NCI-H1417 (cell line): ENCODE results near the gene KCNN3.

Source experiments
- DNase-seq, 3 experiments: peaks; one replicate each; lab custom pipeline; 2025; lab: John Stamatoyannopoulos, UW

KCNN3 gene

GRCh38 chr1:154879038-154879421 is 8.9 kb upstream of the KCNN3 start:
- DNase-seq, result peak in 2 of 3 experiments; percentile 87 to 96

- DNase-seq, result peak; percentile 81 to 91 (median 88)
Measured at GRCh38 chr1:154878371-154879037, 8.4 kb upstream of the KCNN3 start.

GRCh38 chr1:154877370-154877974 is 7.4 kb upstream of the KCNN3 start:
- DNase-seq, result no peak

- DNase-seq, result no peak
Measured at GRCh38 chr1:154876842-154877369, 6.8 kb upstream of the KCNN3 start.

GRCh38 chr1:154874465-154874864 is 4.4 kb upstream of the KCNN3 start:
- no peak for DNase-seq

- no peak for DNase-seq
Measured at GRCh38 chr1:154873321-154873950, 3.4 kb upstream of the KCNN3 start.

GRCh38 chr1:154871374-154871773 is 1.3 kb upstream of the KCNN3 start:
- peak in 1 of 3 experiments; percentile 42 for DNase-seq

GRCh38 chr1:154870734-154871133 is 653 bp upstream of the KCNN3 start:
- no peak for DNase-seq

- DNase-seq, result peak; percentile 65 to 78 (median 76)
Measured at GRCh38 chr1:154869351-154870114, 548 bp downstream of the KCNN3 start.

GRCh38 chr1:154867841-154868605 is 2.1 kb downstream of the KCNN3 start:
- peak; percentile 37 to 70 (median 53) for DNase-seq

- peak; percentile 67 to 87 (median 72) for DNase-seq
Measured at GRCh38 chr1:154867064-154867825, 2.8 kb downstream of the KCNN3 start.

- peak in 1 of 3 experiments; percentile 62 for DNase-seq
Measured at GRCh38 chr1:154866257-154867063, 3.6 kb downstream of the KCNN3 start.

- DNase-seq, result no peak
Measured at GRCh38 chr1:154865442-154866256, 4.4 kb downstream of the KCNN3 start.

GRCh38 chr1:154864189-154864975 is 5.7 kb downstream of the KCNN3 start:
- DNase-seq, result no peak

GRCh38 chr1:154863315-154864174 is 6.5 kb downstream of the KCNN3 start:
- DNase-seq, result peak in 1 of 3 experiments; percentile 9

GRCh38 chr1:154862907-154863306 is 7.2 kb downstream of the KCNN3 start:
- DNase-seq, result peak in 1 of 3 experiments; percentile 22

GRCh38 chr1:154861607-154862094 is 8.4 kb downstream of the KCNN3 start:
- DNase-seq, result no peak
